ENCODE results near the gene C16orf54. TPM values are rescaled to one million over a fixed set of nuclear protein-coding genes. Genes with fewer than 3 reads are reported as not detected.

C16orf54 gene
- total RNA-seq, 1 experiment from 2014 or later = not detected

GRCh38 chr16:29727452-29727851, 18.3 kb downstream of the C16orf54 start:
- Histone ChIP-seq H3K27me3 (ENCODE audit: insufficient read depth, low read length) (no peaks in the 10 kb centered on the region), H3K4ac (ENCODE audit: low read depth, low read length) (no peak overlapping the region), H3K27ac (ENCODE audit: insufficient read length, low read depth, low read length) (peak overlapping the region; percentile 17), H3K56ac (ENCODE audit: insufficient read length, low read depth, low read length) (no peak overlapping the region), H2BK12ac (ENCODE audit: insufficient read length, low read depth, low read length) (no peak overlapping the region), H3K9ac (ENCODE audit: extremely low read depth, insufficient read length, low read length) (peak overlapping the region; percentile 4), H3T11ph (ENCODE audit: low read length) (no peak overlapping the region), H4K91ac (ENCODE audit: insufficient read length, low read depth, low read length) (no peak overlapping the region), H3K18ac (ENCODE audit: insufficient read length, low read depth, low read length) (no peak overlapping the region), H2BK20ac (ENCODE audit: low read depth, low read length, poor library complexity, severe bottlenecking) (no peak overlapping the region), H4K8ac (replicated peaks; ENCODE audit: insufficient read length, low read depth, low read length) (no peak overlapping the region), H2BK5ac (ENCODE audit: insufficient read length, low read length) (no peak overlapping the region), H3K23ac (ENCODE audit: insufficient read length, low read depth, low read length) (no peak overlapping the region), H3K4me1 (ENCODE audit: insufficient read depth, low read length) (no peaks in the 10 kb centered on the region), H3K23me2 (ENCODE audit: insufficient read length, low read depth, low read length, poor library complexity, severe bottlenecking) (no peaks in the 10 kb centered on the region), H2BK15ac (ENCODE audit: low read depth, low read length) (no peak overlapping the region), H3K79me1 (ENCODE audit: insufficient read depth, low read depth, low read length, poor library complexity, severe bottlenecking) (peaks cover 8% of the 10 kb centered on the region), H4K20me1 (ENCODE audit: control insufficient read depth, insufficient read depth, insufficient read length) (peaks cover 3% of the 10 kb centered on the region), H2AFZ (ENCODE audit: low read length) (no peak overlapping the region), H4K5ac (ENCODE audit: insufficient read length, low read depth, low read length) (no peak overlapping the region), H3K4me2 (ENCODE audit: insufficient read depth, insufficient read length, low read length) (no peak overlapping the region), H2AK5ac (ENCODE audit: insufficient read length, low read length) (no peak overlapping the region), H3K79me2 (ENCODE audit: insufficient read depth, low read length) (peaks cover 8% of the 10 kb centered on the region; the same call in 1 of the 2 replicates), H2BK120ac (ENCODE audit: low read depth, low read length, poor library complexity, severe bottlenecking) (no peak overlapping the region), H3K14ac (ENCODE audit: insufficient read depth, low read length) (no peak overlapping the region), H3K9me3 (ENCODE audit: control insufficient read depth, low read depth, low read length) (no peaks in the 10 kb centered on the region)
- no peak for DNase-seq
- Mint-ChIP-seq H3K27ac (peak overlapping the region in 2 of 3 experiments; percentile 40 to 74; a peak in 3 of 7 replicates), H3K27me3 (ENCODE audit: low read depth) (no peaks in the 10 kb centered on the region; the same call in 1 of the 2 replicates), H3K9me3 (no peaks in the 10 kb centered on the region), H3K4me1 (peaks cover 11 to 20% of the 10 kb centered on the region in 2 experiments), H3K4me3 (no peak overlapping the region), H3K36me3 (ENCODE audit: insufficient read depth in 1 of 3, low read depth in 3 of 3) (peaks cover 55 to 74% (median 71%) of the 10 kb centered on the region in 3 experiments)
- no CpG with 5 or more reads among the region's 7 CpGs for WGBS (ENCODE audit: extremely low coverage, insufficient read length, low lambda C conversion rate)
- no peak for TF ChIP-seq CTCF (conservative IDR thresholded peaks at IDR 0.05)

All from H9 (cell line).